ENCODE measurements around the gene OR6N2.

The OR6N2 gene

GRCh38 chr1:158730453-158730852 lies 50.6 kb downstream of the OR6N2 start:
- H3K4me3 ChIP-seq (ENCODE audit: low read length): no peak overlapping the region
- H3K4me2 ChIP-seq (ENCODE audit: low read length): no peak overlapping the region
- TF ChIP-seq EZH2phosphoT487 (IDR thresholded peaks at IDR 0.05; ENCODE audit: borderline replicate concordance, low read length) (no peak), CTCF (IDR thresholded peaks at IDR 0.05; ENCODE audit: low read depth, low read length, poor library complexity, severe bottlenecking) (no peak)

GRCh38 chr1:158728510-158729225 lies 52.3 kb downstream of the OR6N2 start:
- no peaks in the 10 kb centered on the region for H4K20me1 ChIP-seq (ENCODE audit: control insufficient read depth, insufficient read depth, low read depth, low read length)
- H3K4me2 ChIP-seq (ENCODE audit: low read length): no peak overlapping the region
- no peak overlapping the region for H3K4me3 ChIP-seq (ENCODE audit: low read length)
- H3K4me1 ChIP-seq (ENCODE audit: control insufficient read depth, low read length): no peaks in the 10 kb centered on the region
- no peaks in the 10 kb centered on the region for H3K27me3 ChIP-seq (ENCODE audit: control insufficient read depth, low read length)
- no peaks in the 10 kb centered on the region for H3K9me2 ChIP-seq (replicated peaks; ENCODE audit: control insufficient read depth, low read length)
- no peaks in the 10 kb centered on the region for H3K36me3 ChIP-seq (ENCODE audit: control insufficient read depth, low read length)
- H3K27ac ChIP-seq (ENCODE audit: low read depth, low read length): no peak overlapping the region
- no peaks in the 10 kb centered on the region for H3F3A ChIP-seq (ENCODE audit: control insufficient read depth, insufficient read depth)
- no peaks in the 10 kb centered on the region for H3K79me2 ChIP-seq (ENCODE audit: control insufficient read depth, low read length)
- H3K9me3 ChIP-seq (ENCODE audit: control insufficient read depth, insufficient read depth, low read length): no peaks in the 10 kb centered on the region
- no peak for TF ChIP-seq CTCF (IDR thresholded peaks at IDR 0.05; ENCODE audit: low read depth, low read length, poor library complexity, severe bottlenecking)
- no peak for TF ChIP-seq EZH2phosphoT487 (IDR thresholded peaks at IDR 0.05; ENCODE audit: borderline replicate concordance, low read length)

More at GRCh38 chr1:158730453-158730852, 50.6 kb downstream of the OR6N2 start:
- H4K20me1 ChIP-seq (ENCODE audit: control insufficient read depth, insufficient read depth, low read depth, low read length): no peaks in the 10 kb centered on the region
- H3K4me1 ChIP-seq (ENCODE audit: control insufficient read depth, low read length): no peaks in the 10 kb centered on the region
- no peaks in the 10 kb centered on the region for H3K9me2 ChIP-seq (replicated peaks; ENCODE audit: control insufficient read depth, low read length)
- no peaks in the 10 kb centered on the region for H3K79me2 ChIP-seq (ENCODE audit: control insufficient read depth, low read length)
- no peak overlapping the region for H3K27ac ChIP-seq (ENCODE audit: low read depth, low read length)
- H3F3A ChIP-seq (ENCODE audit: control insufficient read depth, insufficient read depth): no peaks in the 10 kb centered on the region
- H3K36me3 ChIP-seq (ENCODE audit: control insufficient read depth, low read length): no peaks in the 10 kb centered on the region
- H3K9me3 ChIP-seq (ENCODE audit: control insufficient read depth, insufficient read depth, low read length): no peaks in the 10 kb centered on the region
- H3K27me3 ChIP-seq (ENCODE audit: control insufficient read depth, low read length): no peaks in the 10 kb centered on the region

- 0 out of 2 replicates have a peak, but pooled peaks cover 4% of the 10 kb centered on the region for H3K27me3 ChIP-seq (ENCODE audit: control insufficient read depth, low read length)
- no peaks in the 10 kb centered on the region for H3K36me3 ChIP-seq (ENCODE audit: control insufficient read depth, low read length)
- no peaks in the 10 kb centered on the region for H3K4me1 ChIP-seq (ENCODE audit: control insufficient read depth, low read length)
- H3K9me3 ChIP-seq (ENCODE audit: control insufficient read depth, insufficient read depth, low read length): no peaks in the 10 kb centered on the region
- no peak overlapping the region for H3K27ac ChIP-seq (ENCODE audit: low read depth, low read length)
- no peaks in the 10 kb centered on the region for H3F3A ChIP-seq (ENCODE audit: control insufficient read depth, insufficient read depth)
- TF ChIP-seq CTCF (IDR thresholded peaks at IDR 0.05; ENCODE audit: low read depth, low read length, poor library complexity, severe bottlenecking) (no peak), EZH2phosphoT487 (IDR thresholded peaks at IDR 0.05; ENCODE audit: borderline replicate concordance, low read length) (no peak)
- H3K4me3 ChIP-seq (ENCODE audit: low read length): no peak overlapping the region
- H3K9me2 ChIP-seq (replicated peaks; ENCODE audit: control insufficient read depth, low read length): no peaks in the 10 kb centered on the region
- H3K4me2 ChIP-seq (ENCODE audit: low read length): no peak overlapping the region
- no peaks in the 10 kb centered on the region for H4K20me1 ChIP-seq (ENCODE audit: control insufficient read depth, insufficient read depth, low read depth, low read length)
- no peaks in the 10 kb centered on the region for H3K79me2 ChIP-seq (ENCODE audit: control insufficient read depth, low read length)
Measured at GRCh38 chr1:158724442-158724841, 56.6 kb downstream of the OR6N2 start.

Data from DOHH2 (cell line).